HuH-7.5 (cell line): ENCODE data around the gene GALNT5.
"Not testable (repeated sequence)": the region's sequence is repeated elsewhere in the genome, so short reads cannot be mapped to it uniquely, and the experiment has no call there.

Experiments
- DNase-seq: peaks from one replicate; pipeline ENCODE4 v3.0.0; 2011; ENCODE audit warnings: low spot score

GALNT5 gene

GRCh38 chr2:157246765-157247407 is 10.6 kb upstream of the GALNT5 start:
- no peak for DNase-seq

- no peak for DNase-seq
Measured at GRCh38 chr2:157250836-157251235, 6.7 kb upstream of the GALNT5 start.

GRCh38 chr2:157251932-157252331 is 5.6 kb upstream of the GALNT5 start:
- DNase-seq, result no peak

- DNase-seq, result no peak
Measured at GRCh38 chr2:157252529-157252928, 5.0 kb upstream of the GALNT5 start.

- DNase-seq, result no peak
Measured at GRCh38 chr2:157254041-157254440, 3.5 kb upstream of the GALNT5 start.

- DNase-seq, result no peak
Measured at GRCh38 chr2:157255746-157256145, 1.8 kb upstream of the GALNT5 start.

- no peak for DNase-seq
Measured at GRCh38 chr2:157256626-157257025, 879 bp upstream of the GALNT5 start.

GRCh38 chr2:157258520-157259326 is 1.2 kb downstream of the GALNT5 start:
- DNase-seq, result no peak

- no peak for DNase-seq
Measured at GRCh38 chr2:157259386-157259785, 1.9 kb downstream of the GALNT5 start.

- DNase-seq, result no peak
Measured at GRCh38 chr2:157259960-157260359, 2.5 kb downstream of the GALNT5 start.

GRCh38 chr2:157260533-157261198 is 3.2 kb downstream of the GALNT5 start:
- no peak for DNase-seq

- DNase-seq, result no peak
Measured at GRCh38 chr2:157261199-157261782, 3.8 kb downstream of the GALNT5 start.

GRCh38 chr2:157262248-157262647 is 4.7 kb downstream of the GALNT5 start:
- no peak for DNase-seq

GRCh38 chr2:157264099-157264498 is 6.6 kb downstream of the GALNT5 start:
- no peak for DNase-seq

- no peak for DNase-seq
Measured at GRCh38 chr2:157265825-157266224, 8.3 kb downstream of the GALNT5 start.

GRCh38 chr2:157267476-157267875 is 10.0 kb downstream of the GALNT5 start:
- no peak for DNase-seq

- DNase-seq, result no peak
Measured at GRCh38 chr2:157269060-157269459, 11.6 kb downstream of the GALNT5 start.

GRCh38 chr2:157269922-157270321 is 12.4 kb downstream of the GALNT5 start:
- DNase-seq, result no peak

- no peak for DNase-seq
Measured at GRCh38 chr2:157271590-157272203, 14.2 kb downstream of the GALNT5 start.

- DNase-seq, result not testable (repeated sequence)
Measured at GRCh38 chr2:157279311-157279710, 21.8 kb downstream of the GALNT5 start.

GRCh38 chr2:157281316-157281715 is 23.8 kb downstream of the GALNT5 start:
- no peak for DNase-seq

- no peak for DNase-seq
Measured at GRCh38 chr2:157283468-157283867, 26.0 kb downstream of the GALNT5 start.
